Measurements from ENCODE around the gene CEP128. TPM values are rescaled to one million over a fixed set of nuclear protein-coding genes. Genes with fewer than 3 reads are reported as not detected.

Gene CEP128
- total RNA-seq, 1 experiment from 2014 or later: 12.0 TPM

DNA sequence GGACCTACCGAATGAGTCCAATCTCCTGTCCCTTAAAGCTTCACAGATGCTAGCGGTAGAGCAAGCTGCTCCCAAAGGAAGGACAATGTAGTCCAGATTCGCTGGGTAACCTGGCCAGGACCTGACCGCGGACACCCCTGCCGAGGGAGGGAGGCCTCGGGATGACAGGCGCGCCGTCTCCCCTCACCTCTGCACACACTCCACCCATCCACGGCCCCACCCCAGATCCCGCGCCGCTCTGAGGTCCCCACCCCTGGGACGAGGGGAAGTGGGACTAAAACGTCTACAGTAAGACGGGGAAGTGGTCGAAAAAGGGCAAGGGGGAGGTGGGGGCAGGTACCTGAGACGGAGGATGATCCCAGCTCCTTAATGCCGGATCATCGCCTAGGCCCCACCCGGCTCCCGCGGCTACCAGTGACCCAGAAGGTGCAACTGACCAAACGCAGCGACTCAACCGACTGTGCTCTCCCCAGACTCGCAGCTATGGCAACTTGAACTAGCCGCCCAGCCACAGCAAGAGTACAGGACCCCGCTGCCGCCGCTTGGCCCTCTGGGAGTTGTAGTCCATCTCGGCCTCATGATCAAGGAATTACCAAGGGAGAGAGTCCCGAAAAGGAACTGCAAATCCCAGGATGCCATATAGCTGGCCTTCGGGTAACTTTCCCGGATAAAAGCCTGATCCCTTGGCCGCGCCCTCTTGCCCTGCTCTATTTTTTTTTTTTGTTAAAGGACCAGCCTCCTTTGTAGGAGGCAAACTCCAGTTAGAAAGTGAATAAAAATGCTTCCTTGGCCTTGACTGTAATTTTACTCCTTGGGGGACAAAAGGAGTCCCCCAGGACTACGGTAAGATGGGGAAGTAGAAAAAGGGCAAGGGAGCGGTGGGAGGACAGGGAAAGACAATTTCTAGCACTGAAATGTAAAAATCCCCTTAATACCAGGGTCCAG is at the start of gene CEP128 (continued):
- TF ChIP-seq, protein P1, sequence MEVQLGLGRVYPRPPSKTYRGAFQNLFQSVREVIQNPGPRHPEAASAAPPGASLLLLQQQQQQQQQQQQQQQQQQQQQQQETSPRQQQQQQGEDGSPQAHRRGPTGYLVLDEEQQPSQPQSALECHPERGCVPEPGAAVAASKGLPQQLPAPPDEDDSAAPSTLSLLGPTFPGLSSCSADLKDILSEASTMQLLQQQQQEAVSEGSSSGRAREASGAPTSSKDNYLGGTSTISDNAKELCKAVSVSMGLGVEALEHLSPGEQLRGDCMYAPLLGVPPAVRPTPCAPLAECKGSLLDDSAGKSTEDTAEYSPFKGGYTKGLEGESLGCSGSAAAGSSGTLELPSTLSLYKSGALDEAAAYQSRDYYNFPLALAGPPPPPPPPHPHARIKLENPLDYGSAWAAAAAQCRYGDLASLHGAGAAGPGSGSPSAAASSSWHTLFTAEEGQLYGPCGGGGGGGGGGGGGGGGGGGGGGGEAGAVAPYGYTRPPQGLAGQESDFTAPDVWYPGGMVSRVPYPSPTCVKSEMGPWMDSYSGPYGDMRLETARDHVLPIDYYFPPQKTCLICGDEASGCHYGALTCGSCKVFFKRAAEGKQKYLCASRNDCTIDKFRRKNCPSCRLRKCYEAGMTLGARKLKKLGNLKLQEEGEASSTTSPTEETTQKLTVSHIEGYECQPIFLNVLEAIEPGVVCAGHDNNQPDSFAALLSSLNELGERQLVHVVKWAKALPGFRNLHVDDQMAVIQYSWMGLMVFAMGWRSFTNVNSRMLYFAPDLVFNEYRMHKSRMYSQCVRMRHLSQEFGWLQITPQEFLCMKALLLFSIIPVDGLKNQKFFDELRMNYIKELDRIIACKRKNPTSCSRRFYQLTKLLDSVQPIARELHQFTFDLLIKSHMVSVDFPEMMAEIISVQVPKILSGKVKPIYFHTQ (CRISPR knock-in tag; IDR thresholded peaks at IDR 0.05): no peak
- TF ChIP-seq ZNF232 (CRISPR knock-in tag; IDR thresholded peaks at IDR 0.05) (no peak), NFE2L1 (CRISPR knock-in tag; IDR thresholded peaks at IDR 0.05) (0 out of 2 replicates have a peak, but pooled peaks have one; percentile 20), CREM (CRISPR knock-in tag; IDR thresholded peaks at IDR 0.05) (no peak), MAX (CRISPR knock-in tag; IDR thresholded peaks at IDR 0.05) (no peak), USF1 (CRISPR knock-in tag; IDR thresholded peaks at IDR 0.05) (no peak), FOXP1 (CRISPR knock-in tag; IDR thresholded peaks at IDR 0.05; ENCODE audit: borderline replicate concordance) (no peak), ZNF396 (CRISPR knock-in tag; IDR thresholded peaks at IDR 0.05; ENCODE audit: borderline replicate concordance) (no peak), ZNF532 (CRISPR knock-in tag; IDR thresholded peaks at IDR 0.05; ENCODE audit: borderline replicate concordance) (no peak), SMAD3 (CRISPR knock-in tag; IDR thresholded peaks at IDR 0.05; ENCODE audit: borderline replicate concordance) (0 out of 2 replicates have a peak, but pooled peaks have one; percentile 32), SP1 (CRISPR knock-in tag; conservative IDR thresholded peaks at IDR 0.05) (peak; percentile 43; the same call in 1 of the 2 replicates)
- TF ChIP-seq, protein P2, sequence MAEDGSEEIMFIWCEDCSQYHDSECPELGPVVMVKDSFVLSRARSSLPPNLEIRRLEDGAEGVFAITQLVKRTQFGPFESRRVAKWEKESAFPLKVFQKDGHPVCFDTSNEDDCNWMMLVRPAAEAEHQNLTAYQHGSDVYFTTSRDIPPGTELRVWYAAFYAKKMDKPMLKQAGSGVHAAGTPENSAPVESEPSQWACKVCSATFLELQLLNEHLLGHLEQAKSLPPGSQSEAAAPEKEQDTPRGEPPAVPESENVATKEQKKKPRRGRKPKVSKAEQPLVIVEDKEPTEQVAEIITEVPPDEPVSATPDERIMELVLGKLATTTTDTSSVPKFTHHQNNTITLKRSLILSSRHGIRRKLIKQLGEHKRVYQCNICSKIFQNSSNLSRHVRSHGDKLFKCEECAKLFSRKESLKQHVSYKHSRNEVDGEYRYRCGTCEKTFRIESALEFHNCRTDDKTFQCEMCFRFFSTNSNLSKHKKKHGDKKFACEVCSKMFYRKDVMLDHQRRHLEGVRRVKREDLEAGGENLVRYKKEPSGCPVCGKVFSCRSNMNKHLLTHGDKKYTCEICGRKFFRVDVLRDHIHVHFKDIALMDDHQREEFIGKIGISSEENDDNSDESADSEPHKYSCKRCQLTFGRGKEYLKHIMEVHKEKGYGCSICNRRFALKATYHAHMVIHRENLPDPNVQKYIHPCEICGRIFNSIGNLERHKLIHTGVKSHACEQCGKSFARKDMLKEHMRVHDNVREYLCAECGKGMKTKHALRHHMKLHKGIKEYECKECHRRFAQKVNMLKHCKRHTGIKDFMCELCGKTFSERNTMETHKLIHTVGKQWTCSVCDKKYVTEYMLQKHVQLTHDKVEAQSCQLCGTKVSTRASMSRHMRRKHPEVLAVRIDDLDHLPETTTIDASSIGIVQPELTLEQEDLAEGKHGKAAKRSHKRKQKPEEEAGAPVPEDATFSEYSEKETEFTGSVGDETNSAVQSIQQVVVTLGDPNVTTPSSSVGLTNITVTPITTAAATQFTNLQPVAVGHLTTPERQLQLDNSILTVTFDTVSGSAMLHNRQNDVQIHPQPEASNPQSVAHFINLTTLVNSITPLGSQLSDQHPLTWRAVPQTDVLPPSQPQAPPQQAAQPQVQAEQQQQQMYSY (CRISPR knock-in tag; IDR thresholded peaks at IDR 0.05): 0 out of 2 replicates have a peak, but pooled peaks have one; percentile 13

Data from WTC11 (cell line).